ENCODE measurements around the gene DOK7. TPM values are rescaled to one million over a fixed set of nuclear protein-coding genes. Genes with fewer than 3 reads are reported as not detected.

DOK7 gene
- total RNA-seq, 1 experiment from 2014 or later, result 5.3 TPM

GRCh38 chr4:3421470-3421869, 41.6 kb upstream of the DOK7 start:
- no peak for DNase-seq (ENCODE audit: unreplicated experiment)
- no peaks in the 10 kb centered on the region for H3K27me3 Mint-ChIP-seq (ENCODE audit: insufficient read depth, unreplicated experiment)
- POLR2A ChIA-PET, result interaction anchor here (0.7 to 1.1 kb wide), 2 partner anchors 60 to 951 kb away, joined by 3 to 4 read pairs; no protein-coding TSS in a partner anchor
- CTCF ChIA-PET, result interaction anchor here (0.7 kb wide), 1 partner anchor 38 kb away, joined by 3 read pairs; no protein-coding TSS in a partner anchor
- H3K9me3 Mint-ChIP-seq (ENCODE audit: unreplicated experiment), result no peaks in the 10 kb centered on the region
- no peak overlapping the region for H3K27ac Mint-ChIP-seq (ENCODE audit: low read depth, unreplicated experiment)
- TF ChIP-seq CTCF (IDR thresholded peaks at IDR 0.05; ENCODE audit: unreplicated experiment), result no peak
- H3K4me1 Mint-ChIP-seq (ENCODE audit: insufficient read depth, unreplicated experiment), result no peaks in the 10 kb centered on the region
- intact Hi-C loops (cut with micrococcal nuclease), result no loop called here
- H3K4me3 Mint-ChIP-seq (ENCODE audit: unreplicated experiment), result no peak overlapping the region
- BruUV-seq (replicated peaks), result no TSS peak
- peaks cover 67% of the 10 kb centered on the region for H3K36me3 Mint-ChIP-seq (ENCODE audit: insufficient read depth, unreplicated experiment)

- no peak overlapping the region for H3K4me3 Mint-ChIP-seq (ENCODE audit: unreplicated experiment)
- H3K4me1 Mint-ChIP-seq (ENCODE audit: insufficient read depth, unreplicated experiment), result no peaks in the 10 kb centered on the region
- CTCF ChIA-PET, result interaction anchor here (0.7 kb wide), 1 partner anchor 1742 kb away, joined by 3 read pairs; no protein-coding TSS in a partner anchor
- no peak for DNase-seq (ENCODE audit: unreplicated experiment)
- TF ChIP-seq CTCF (IDR thresholded peaks at IDR 0.05; ENCODE audit: unreplicated experiment), result no peak
- POLR2A ChIA-PET, result interaction anchor here (1.1 kb wide), 1 partner anchor 59 kb away, joined by 4 read pairs; no protein-coding TSS in a partner anchor
- intact Hi-C loops (cut with micrococcal nuclease), result no loop called here
- H3K9me3 Mint-ChIP-seq (ENCODE audit: unreplicated experiment), result no peaks in the 10 kb centered on the region
- no TSS peak for BruUV-seq (replicated peaks)
- no peaks in the 10 kb centered on the region for H3K27me3 Mint-ChIP-seq (ENCODE audit: insufficient read depth, unreplicated experiment)
- peaks cover 62% of the 10 kb centered on the region for H3K36me3 Mint-ChIP-seq (ENCODE audit: insufficient read depth, unreplicated experiment)
- no peak overlapping the region for H3K27ac Mint-ChIP-seq (ENCODE audit: low read depth, unreplicated experiment)
These were observed 40.8 kb upstream of the DOK7 start for GRCh38 chr4:3422241-3422801.

- no peaks in the 10 kb centered on the region for H3K9me3 Mint-ChIP-seq (ENCODE audit: unreplicated experiment)
- POLR2A ChIA-PET, result no interaction called here
These were observed 40.3 kb upstream of the DOK7 start for GRCh38 chr4:3422808-3423297.

GRCh38 chr4:3423406-3423805, 39.7 kb upstream of the DOK7 start:
- ChIA-PET POLR2A (no interaction called here), CTCF (interaction anchor here (0.7 kb wide), 1 partner anchor 77 kb away, joined by 3 read pairs; no protein-coding TSS in a partner anchor)
- H3K27me3 Mint-ChIP-seq (ENCODE audit: insufficient read depth, unreplicated experiment), result no peaks in the 10 kb centered on the region
- no peak overlapping the region for H3K4me3 Mint-ChIP-seq (ENCODE audit: unreplicated experiment)
- H3K27ac Mint-ChIP-seq (ENCODE audit: low read depth, unreplicated experiment), result no peak overlapping the region
- no peak for TF ChIP-seq CTCF (IDR thresholded peaks at IDR 0.05; ENCODE audit: unreplicated experiment)
- no peaks in the 10 kb centered on the region for H3K4me1 Mint-ChIP-seq (ENCODE audit: insufficient read depth, unreplicated experiment)
- intact Hi-C loops (cut with micrococcal nuclease), result no loop called here
- no TSS peak for BruUV-seq (replicated peaks)
- H3K9me3 Mint-ChIP-seq (ENCODE audit: unreplicated experiment), result no peaks in the 10 kb centered on the region
- H3K36me3 Mint-ChIP-seq (ENCODE audit: insufficient read depth, unreplicated experiment), result peaks cover 51% of the 10 kb centered on the region
- no peak for DNase-seq (ENCODE audit: unreplicated experiment)

More at GRCh38 chr4:3422808-3423297, 40.3 kb upstream of the DOK7 start:
- no peak for DNase-seq (ENCODE audit: unreplicated experiment)
- Mint-ChIP-seq H3K36me3 (ENCODE audit: insufficient read depth, unreplicated experiment) (peaks cover 56% of the 10 kb centered on the region), H3K4me3 (ENCODE audit: unreplicated experiment) (no peak overlapping the region), H3K27me3 (ENCODE audit: insufficient read depth, unreplicated experiment) (no peaks in the 10 kb centered on the region), H3K4me1 (ENCODE audit: insufficient read depth, unreplicated experiment) (no peaks in the 10 kb centered on the region), H3K27ac (ENCODE audit: low read depth, unreplicated experiment) (no peak overlapping the region)
- no TSS peak for BruUV-seq (replicated peaks)
- CTCF ChIA-PET, result interaction anchor here (0.7 kb wide), 2 partner anchors 76 to 1742 kb away, joined by 3 read pairs; no protein-coding TSS in a partner anchor
- intact Hi-C loops (cut with micrococcal nuclease), result no loop called here
- TF ChIP-seq CTCF (IDR thresholded peaks at IDR 0.05; ENCODE audit: unreplicated experiment), result no peak

Data from MCF 10A (cell line).